DMS79 treated with DMSO at 0.1 percent for 48 hours (cell line): Measurements from ENCODE around the gene NAGK.
"Not testable (repeated sequence)": the region's sequence is repeated elsewhere in the genome, so short reads cannot be mapped to it uniquely, and the experiment has no call there.

ENCODE experiments used
- DNase-seq: peaks from one replicate; lab custom pipeline; 2025; lab: John Stamatoyannopoulos, UW

The NAGK gene

GRCh38 chr2:71068218-71069035 is at the start of gene NAGK:
Gene NAGK (plus strand): TSS chr2:71068648. CDS start chr2:71068684, 36 bp downstream.
- DNase-seq: peak; percentile 97

- not testable (repeated sequence) for DNase-seq
Observed at GRCh38 chr2:71019989-71020388, 48.5 kb upstream of the NAGK start.

DNA sequence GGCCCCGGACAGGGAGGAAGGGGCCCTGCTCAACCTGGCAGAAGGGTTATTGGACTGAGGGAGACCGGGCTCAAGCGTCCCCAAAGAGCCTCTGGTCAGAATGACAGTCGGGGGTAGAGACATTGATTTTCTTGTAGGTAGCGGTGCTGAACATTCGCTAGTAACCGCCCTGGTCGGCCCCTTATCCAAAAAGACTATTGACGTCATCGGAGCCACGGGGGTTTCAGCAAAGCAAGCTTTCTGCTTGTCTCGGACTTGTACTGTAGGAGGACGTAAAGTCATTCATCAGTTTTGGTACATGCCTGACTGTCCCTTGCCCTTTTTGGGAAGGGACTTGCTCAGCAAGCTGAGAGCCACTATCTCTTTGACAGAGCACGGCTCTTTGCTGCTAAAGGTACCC is 47.1 kb upstream of the NAGK start:
- not testable (repeated sequence) for DNase-seq

GRCh38 chr2:71023553-71024243 is 44.8 kb upstream of the NAGK start:
- DNase-seq: not testable (repeated sequence)

GRCh38 chr2:71036296-71036695 is 32.2 kb upstream of the NAGK start:
- not testable (repeated sequence) for DNase-seq

GRCh38 chr2:71042287-71042686 is 26.2 kb upstream of the NAGK start:
- no peak for DNase-seq

- no peak for DNase-seq
Observed at GRCh38 chr2:71043531-71044407, 24.7 kb upstream of the NAGK start.

- no peak for DNase-seq
Observed at GRCh38 chr2:71045151-71045550, 23.3 kb upstream of the NAGK start.

- DNase-seq: no peak
Observed at GRCh38 chr2:71045865-71046548, 22.4 kb upstream of the NAGK start.

- DNase-seq: no peak
Observed at GRCh38 chr2:71048096-71048495, 20.4 kb upstream of the NAGK start.

DNA sequence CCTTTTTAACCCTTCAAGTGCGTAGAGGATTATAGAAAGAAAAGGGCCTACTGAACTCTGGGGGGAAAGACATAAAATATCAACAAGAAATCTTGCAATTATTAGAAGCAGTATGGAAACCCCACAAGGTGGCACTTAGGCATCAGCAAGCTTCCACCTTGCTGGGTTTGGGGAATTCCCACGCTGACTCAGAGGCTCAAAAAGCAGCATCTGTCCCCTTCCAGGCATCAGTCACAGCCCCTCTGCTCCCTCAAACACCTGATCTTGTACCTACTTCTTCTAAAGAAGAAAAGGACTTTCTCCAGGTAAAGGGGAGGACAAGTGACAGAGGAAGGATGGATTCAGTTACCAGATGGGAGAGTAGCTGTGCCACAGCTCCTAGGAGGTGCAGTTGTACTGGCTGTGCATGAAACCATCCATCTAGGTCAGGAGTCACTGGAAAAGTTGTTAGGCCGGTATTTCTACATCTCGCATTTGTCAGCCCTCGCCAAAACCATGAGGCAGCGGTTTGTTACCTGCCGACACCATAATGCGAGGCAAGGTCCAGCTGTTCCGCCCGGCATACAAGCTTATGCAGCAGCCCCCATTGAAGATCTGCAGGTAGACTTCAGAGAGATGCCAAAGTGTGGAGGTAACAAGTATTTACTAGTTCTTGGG is 18.6 kb upstream of the NAGK start:
- peak; percentile 15 for DNase-seq

DNA sequence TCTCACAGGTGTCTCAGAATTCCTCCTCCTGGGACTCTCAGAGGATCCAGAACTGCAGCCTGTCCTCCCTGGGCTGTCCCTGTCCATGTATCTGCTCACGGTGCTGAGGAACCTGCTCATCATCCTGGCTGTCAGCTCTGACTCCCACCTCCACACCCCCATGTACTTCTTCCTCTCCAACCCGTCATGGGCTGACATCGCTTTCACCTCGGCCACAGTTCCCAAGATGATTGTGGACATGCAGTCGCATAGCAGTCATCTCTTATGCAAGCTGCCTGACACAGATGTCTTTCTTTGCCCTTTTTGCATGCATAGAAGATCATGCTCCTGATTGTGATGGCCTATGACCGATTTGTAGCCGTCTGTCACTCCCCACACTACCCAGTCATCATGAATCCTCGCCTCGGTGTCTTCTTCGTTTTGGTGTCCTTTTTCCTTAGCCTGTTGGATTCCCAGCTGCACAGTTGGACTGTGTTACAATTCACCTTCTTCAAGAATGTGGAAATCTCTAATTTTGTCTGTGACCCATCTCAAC is 13.2 kb upstream of the NAGK start:
- not testable (repeated sequence) for DNase-seq

GRCh38 chr2:71060211-71060610 is 8.2 kb upstream of the NAGK start:
- no peak for DNase-seq

GRCh38 chr2:71060871-71061270 is 7.6 kb upstream of the NAGK start:
- no peak for DNase-seq

DNA sequence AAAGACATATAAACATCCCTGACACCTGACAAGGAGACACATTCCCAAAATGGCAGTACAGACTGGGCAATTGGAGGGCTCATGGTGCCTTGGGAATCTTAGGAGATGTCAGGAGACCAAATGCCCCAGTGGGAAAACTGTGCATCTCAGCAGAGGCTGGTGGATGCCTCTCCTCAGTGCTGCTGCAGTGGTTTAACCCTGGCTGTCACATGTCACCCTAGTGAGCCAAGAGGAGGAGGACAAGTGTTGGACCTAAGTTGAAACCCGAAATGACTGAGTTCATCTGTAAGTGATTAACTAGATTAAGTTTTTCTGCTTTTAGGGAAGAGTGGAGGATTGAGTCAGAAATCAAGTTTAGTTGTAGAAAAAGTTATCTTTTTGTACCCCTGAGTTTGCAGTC is 5.2 kb upstream of the NAGK start:
- no peak for DNase-seq

DNA sequence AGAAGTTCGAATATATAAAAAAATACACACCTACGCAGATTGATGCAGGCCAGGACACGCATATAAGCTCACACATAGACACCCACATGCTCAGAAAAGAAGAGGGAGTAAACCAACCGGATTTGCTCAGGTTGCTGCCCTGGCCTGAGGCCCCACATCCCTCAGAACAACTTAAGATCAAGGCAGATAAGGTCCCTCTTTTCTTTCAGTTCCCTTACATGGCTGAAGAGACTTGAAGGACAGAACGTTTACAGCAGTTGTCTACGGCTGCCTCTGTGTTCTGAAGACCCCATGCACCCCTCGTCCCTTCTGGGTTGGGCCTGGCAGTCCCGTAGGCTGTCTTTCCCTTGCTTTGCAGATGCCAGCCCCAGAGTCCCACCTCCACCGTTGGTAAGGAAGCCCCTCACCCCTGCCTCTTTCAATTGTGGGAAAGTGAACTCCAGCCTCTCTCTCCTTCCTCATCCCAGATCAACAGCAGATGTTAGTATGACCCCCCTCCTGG is 4.3 kb upstream of the NAGK start:
- no peak for DNase-seq

DNA sequence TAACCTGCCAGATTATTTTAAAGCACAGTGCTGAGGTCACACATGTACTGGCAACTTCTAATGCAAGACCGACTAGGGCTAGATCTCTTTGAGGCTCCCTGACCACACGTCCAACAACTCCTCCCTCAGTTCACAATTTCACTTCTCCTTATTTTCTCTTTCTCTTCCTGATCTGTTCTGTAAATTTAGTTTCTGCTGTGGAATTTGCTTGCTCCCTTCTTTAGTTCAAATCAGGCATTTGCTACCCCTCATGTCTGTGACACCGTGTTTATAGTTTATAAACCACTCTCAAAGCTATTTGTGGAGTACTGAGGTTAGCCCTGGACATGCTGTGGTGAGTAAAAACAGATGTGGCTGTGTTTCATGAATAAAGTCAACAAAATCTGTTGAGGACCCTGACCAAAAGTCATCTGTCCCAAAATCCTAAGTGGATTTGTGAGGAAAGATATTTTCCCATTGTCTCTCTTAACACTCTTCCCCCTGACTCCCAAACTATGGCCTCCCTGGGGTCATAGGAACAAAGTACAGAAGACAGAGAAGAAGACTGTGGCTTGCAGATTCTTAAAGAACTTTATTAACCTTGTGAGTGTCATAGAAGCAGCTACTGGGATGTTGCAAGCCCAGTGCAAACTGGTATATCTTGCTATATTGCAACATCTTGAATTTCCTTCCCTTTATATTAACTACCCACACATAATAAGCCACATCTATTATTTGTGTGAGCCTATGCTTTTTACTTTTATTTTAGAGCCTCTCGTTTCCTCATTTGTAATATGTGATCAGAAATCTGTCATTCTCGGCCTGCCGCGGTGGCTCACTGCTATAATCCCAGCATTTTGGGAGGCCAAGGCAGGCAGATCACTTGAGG is 3.5 kb upstream of the NAGK start:
- no peak for DNase-seq

- DNase-seq: no peak
Observed at GRCh38 chr2:71066856-71067255, 1.6 kb upstream of the NAGK start.

GRCh38 chr2:71067567-71068217 is 756 bp upstream of the NAGK start:
- peak; percentile 37 for DNase-seq
